GM10248 (cell line): ENCODE data around the gene STRADA.
A peak's percentile ranks its signal among the peaks of the same experiment; 100 is the strongest.

Experiments
- CTCF ChIA-PET: fragments of 300-600 bp; sonication (Branson Sonifier 250); formaldehyde crosslinking; extraction: SDS; loops from one replicate; lab custom pipeline; 2021; ENCODE audit warnings: antibody characterized with exemption; lab: Yijun Ruan, JAX
- POLR2A ChIA-PET: fragments of 350-650 bp; sonication (Branson Sonifier 250); formaldehyde crosslinking; extraction: SDS; loops from one replicate; lab custom pipeline; 2020; ENCODE audit warnings: antibody characterized with exemption; lab: Yijun Ruan, JAX
- DNase-seq: peaks from one replicate; pipeline ENCODE4 v3.0.0; 2012; ENCODE audit errors: extremely low spot score
- TF ChIP-seq, protein P1 (sequence below): IDR thresholded peaks from 2 replicates; pipeline ENCODE4 v1.5.1; 2012; ENCODE audit warnings: mild to moderate bottlenecking, low read depth; ENCODE audit errors: extremely low read depth, missing control alignments, control extremely low read depth

STRADA gene

DNA sequence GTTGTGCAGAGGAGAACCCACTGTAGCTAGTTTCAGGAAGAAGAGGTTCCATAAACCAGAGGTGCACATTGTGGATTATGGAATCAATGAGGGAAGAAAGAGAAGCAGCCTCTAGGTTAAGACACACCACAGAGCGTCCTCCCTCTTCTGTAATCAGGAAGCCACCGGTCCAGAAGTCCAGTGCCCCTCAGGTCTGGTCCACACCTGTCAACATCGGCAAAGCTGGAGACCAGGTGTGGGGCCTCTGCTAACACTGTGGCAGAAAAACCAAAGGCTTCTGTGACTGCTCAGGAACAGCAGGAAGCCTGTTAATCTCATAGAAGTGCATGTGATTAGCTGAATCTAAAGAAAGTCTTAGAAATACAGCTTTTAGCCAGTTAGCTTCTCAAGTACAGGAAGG is 65.0 kb downstream of the STRADA start:
- POLR2A ChIA-PET: no interaction called here
- no peak for DNase-seq
- CTCF ChIA-PET: interaction anchor here (0.7 to 4.3 kb wide), 7 partner anchors 10 to 251 kb away, joined by 3 to 21 read pairs (median 4); no protein-coding TSS in a partner anchor
- TF ChIP-seq, protein P1, sequence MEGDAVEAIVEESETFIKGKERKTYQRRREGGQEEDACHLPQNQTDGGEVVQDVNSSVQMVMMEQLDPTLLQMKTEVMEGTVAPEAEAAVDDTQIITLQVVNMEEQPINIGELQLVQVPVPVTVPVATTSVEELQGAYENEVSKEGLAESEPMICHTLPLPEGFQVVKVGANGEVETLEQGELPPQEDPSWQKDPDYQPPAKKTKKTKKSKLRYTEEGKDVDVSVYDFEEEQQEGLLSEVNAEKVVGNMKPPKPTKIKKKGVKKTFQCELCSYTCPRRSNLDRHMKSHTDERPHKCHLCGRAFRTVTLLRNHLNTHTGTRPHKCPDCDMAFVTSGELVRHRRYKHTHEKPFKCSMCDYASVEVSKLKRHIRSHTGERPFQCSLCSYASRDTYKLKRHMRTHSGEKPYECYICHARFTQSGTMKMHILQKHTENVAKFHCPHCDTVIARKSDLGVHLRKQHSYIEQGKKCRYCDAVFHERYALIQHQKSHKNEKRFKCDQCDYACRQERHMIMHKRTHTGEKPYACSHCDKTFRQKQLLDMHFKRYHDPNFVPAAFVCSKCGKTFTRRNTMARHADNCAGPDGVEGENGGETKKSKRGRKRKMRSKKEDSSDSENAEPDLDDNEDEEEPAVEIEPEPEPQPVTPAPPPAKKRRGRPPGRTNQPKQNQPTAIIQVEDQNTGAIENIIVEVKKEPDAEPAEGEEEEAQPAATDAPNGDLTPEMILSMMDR: no peak

- ChIA-PET CTCF (interaction anchor here (0.6 to 4.3 kb wide), 9 partner anchors 9 to 250 kb away, joined by 3 to 21 read pairs (median 5); no protein-coding TSS in a partner anchor), POLR2A (no interaction called here)
- no peak for DNase-seq
Measured at GRCh38 chr17:63675607-63676546, 65.7 kb downstream of the STRADA start.

GRCh38 chr17:63675231-63675606 is 66.4 kb downstream of the STRADA start:
- TF ChIP-seq, protein P1: no peak
- ChIA-PET POLR2A (no interaction called here), CTCF (interaction anchor here (0.6 to 4.3 kb wide), 7 partner anchors 9 to 173 kb away, joined by 3 to 21 read pairs (median 6); no protein-coding TSS in a partner anchor)
- no peak for DNase-seq

More at GRCh38 chr17:63675607-63676546, 65.7 kb downstream of the STRADA start:
- TF ChIP-seq, protein P1: no peak

DNA sequence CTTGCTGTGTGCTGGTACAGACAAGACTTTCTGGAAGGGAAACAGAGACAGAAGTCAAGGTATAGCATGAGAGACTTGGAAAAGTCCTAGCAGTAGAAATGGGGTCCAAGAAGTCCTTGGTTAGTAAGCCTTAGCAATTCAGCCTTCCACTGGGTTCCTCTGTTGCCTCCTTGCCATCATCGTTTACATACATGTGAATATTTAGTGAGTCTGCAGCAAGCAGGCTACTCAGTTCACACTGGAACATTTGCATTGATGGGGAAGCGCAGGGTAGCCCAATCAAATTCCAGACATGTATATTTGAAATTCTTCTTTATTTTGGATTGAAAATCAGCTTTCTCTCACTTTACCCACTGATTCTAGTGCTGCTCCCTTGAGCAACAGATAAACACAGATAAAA is 68.7 kb downstream of the STRADA start:
- DNase-seq: no peak
- ChIA-PET POLR2A (no interaction called here), CTCF (no interaction called here)
- TF ChIP-seq, protein P1: no peak

GRCh38 chr17:63665527-63666214 is 75.9 kb downstream of the STRADA start:
- TF ChIP-seq, protein P1: no peak
- DNase-seq: peak; percentile 50
- ChIA-PET POLR2A (no interaction called here), CTCF (interaction anchor here (1.0 to 2.9 kb wide), 7 partner anchors 8 to 53 kb away, joined by 3 to 17 read pairs (median 5); no protein-coding TSS in a partner anchor)

GRCh38 chr17:63659850-63660249 is 81.7 kb downstream of the STRADA start:
- ChIA-PET POLR2A (no interaction called here), CTCF (no interaction called here)
- TF ChIP-seq, protein P1: no peak
- DNase-seq: no peak
